GM23338 (cell line): Measurements from ENCODE around the gene CANT1. TPM values are rescaled to one million over a fixed set of nuclear protein-coding genes. Genes with fewer than 3 reads are reported as not detected.
A peak's percentile ranks its signal among the peaks of the same experiment; 100 is the strongest.

Experiments used
- ATAC-seq: fragments of 200-7000 bp; cut with Tn5 transposase; 3 replicates; pipeline ENCODE4 v1.9.1; 2020
- DNase-seq: peaks from one replicate; pipeline ENCODE4 v3.0.0-alpha.2; 2015; ENCODE audit warnings: low spot score
- H2AFZ ChIP-seq: fragments of 200-600 bp; sonication (generic); 2 replicates; pipeline ENCODE4 v1.8.0; 2016; ENCODE audit warnings: antibody characterized with exemption, mild to moderate bottlenecking, moderate library complexity
- H3F3A ChIP-seq: fragments of 200-600 bp; sonication (generic); replicated peaks from 2 replicates; pipeline ENCODE4 v1.8.0; 2017; ENCODE audit warnings: antibody characterized with exemption, mixed run types, low read depth
- H3K27ac ChIP-seq: fragments of 200-600 bp; sonication (generic); 2 replicates; pipeline ENCODE4 v1.6.1; 2016; ENCODE audit warnings: low read depth
- H3K27me3 ChIP-seq: fragments of 200-600 bp; sonication (generic); 2 replicates; pipeline ENCODE4 v1.8.0; 2016; ENCODE audit warnings: mild to moderate bottlenecking, mixed run types, moderate library complexity; ENCODE audit not compliant: insufficient read depth
- H3K36me3 ChIP-seq: fragments of 200-600 bp; sonication (generic); 2 replicates; pipeline ENCODE4 v1.8.0; 2016; ENCODE audit warnings: mild to moderate bottlenecking; ENCODE audit not compliant: insufficient read depth
- H3K4me1 ChIP-seq: fragments of 200-600 bp; sonication (generic); 2 replicates; pipeline ENCODE4 v1.8.0; 2016; ENCODE audit warnings: mild to moderate bottlenecking, moderate library complexity; ENCODE audit not compliant: insufficient read depth
- H3K4me2 ChIP-seq: fragments of 200-600 bp; sonication (generic); 2 replicates; pipeline ENCODE4 v1.7.1; 2017; ENCODE audit warnings: mixed run types
- H3K4me3 ChIP-seq: fragments of 200-600 bp; sonication (generic); 2 replicates; pipeline ENCODE4 v1.6.1; 2016; ENCODE audit warnings: mixed run types
- H3K79me2 ChIP-seq: fragments of 200-600 bp; sonication (generic); replicated peaks from 2 replicates; pipeline ENCODE4 v1.8.0; 2017; ENCODE audit warnings: mild to moderate bottlenecking; ENCODE audit not compliant: insufficient read depth
- H3K9me2 ChIP-seq: fragments of 200-600 bp; sonication (generic); 2 replicates; pipeline ENCODE4 v1.8.0; 2017; ENCODE audit not compliant: insufficient read depth
- H4K20me1 ChIP-seq: fragments of 200-600 bp; sonication (generic); replicated peaks from 2 replicates; pipeline ENCODE4 v1.8.0; 2017; ENCODE audit warnings: mild to moderate bottlenecking; ENCODE audit not compliant: insufficient read depth
- H3K27ac Mint-ChIP-seq: 2 replicates; pipeline ENCODE4 v1.8.0; 2020; ENCODE audit warnings: inconsistent platforms, mild to moderate bottlenecking, moderate library complexity, mixed read lengths
- H3K27me3 Mint-ChIP-seq: 3 replicates; pipeline ENCODE4 v1.8.0; 2022; ENCODE audit warnings: low read depth, mild to moderate bottlenecking, moderate library complexity, mixed read lengths, inconsistent platforms; ENCODE audit not compliant: insufficient read depth, poor library complexity
- H3K36me3 Mint-ChIP-seq: 3 replicates; pipeline ENCODE4 v1.8.0; 2021; ENCODE audit warnings: low read depth, mild to moderate bottlenecking, inconsistent platforms, moderate library complexity, mixed read lengths
- H3K4me1 Mint-ChIP-seq: 3 replicates; pipeline ENCODE4 v1.8.0; 2020; ENCODE audit warnings: mild to moderate bottlenecking, inconsistent platforms, mixed read lengths
- H3K4me3 Mint-ChIP-seq: 3 replicates; pipeline ENCODE4 v1.8.0; 2021; ENCODE audit warnings: moderate library complexity, mild to moderate bottlenecking, inconsistent platforms, mixed read lengths
- H3K9me3 Mint-ChIP-seq: 3 replicates; pipeline ENCODE4 v1.8.0; 2020; ENCODE audit warnings: moderate library complexity, mild to moderate bottlenecking, inconsistent platforms, mixed read lengths
- CREB1 ChIP-seq: fragments of 250-450 bp; sonication (Bioruptor Pico); IDR thresholded peaks from 2 replicates; pipeline ENCODE4 v1.5.0; 2020; ENCODE audit warnings: low read depth, mild to moderate bottlenecking, moderate library complexity
- CTCF ChIP-seq, 2 experiments: fragments of 200-600 bp in 1 of 2; sonication (generic) in 1 of 2; conservative IDR thresholded peaks; 2 replicates each; pipeline versions ENCODE4 v1.5.1 to v1.6.1; 2016 to 2017; ENCODE audit warnings: antibody characterized with exemption in 2 of 2, low read depth in 2 of 2, mild to moderate bottlenecking in 2 of 2, moderate library complexity in 1 of 2
- ETS1 ChIP-seq: IDR thresholded peaks from 2 replicates; pipeline ENCODE4 v1.6.1; 2016; ENCODE audit warnings: antibody characterized with exemption
- EZH2phosphoT487 ChIP-seq: fragments of 200-600 bp; sonication (generic); IDR thresholded peaks from one replicate; pipeline ENCODE4 v1.8.1; 2018; ENCODE audit warnings: antibody characterized with exemption; ENCODE audit not compliant: unreplicated experiment
- JUNB ChIP-seq: IDR thresholded peaks from one replicate; pipeline ENCODE4 v1.6.1; 2016; ENCODE audit warnings: antibody characterized with exemption; ENCODE audit not compliant: unreplicated experiment
- POLR2AphosphoS5 ChIP-seq: IDR thresholded peaks from 2 replicates; pipeline ENCODE4 v1.6.1; 2016; ENCODE audit warnings: antibody characterized with exemption, low read depth
- STAT1 ChIP-seq: IDR thresholded peaks from one replicate; pipeline ENCODE4 v1.6.1; 2016; ENCODE audit warnings: antibody characterized with exemption; ENCODE audit not compliant: unreplicated experiment
- ZNF114 ChIP-seq: fragments of 250-450 bp; sonication (Bioruptor Pico); IDR thresholded peaks from 2 replicates; pipeline ENCODE4 v1.5.0; 2020; ENCODE audit warnings: mild to moderate bottlenecking, moderate library complexity
- polyA plus RNA-seq: library from polyadenylated mRNA; unstranded; fragments of >200 nt; fragmentation: Nextera tagmentation; extraction: Ambion mirVana; gene quantifications from 2 replicates; pipeline ENCODE4 v1.2.1, GENCODE V29; 2016
- total RNA-seq: library from RNA; depleted of rRNA; stranded (reverse); fragments of >200 nt; shearing (Covaris generic); gene quantifications from 2 replicates; pipeline ENCODE4 v1.2.3, GENCODE V29; 2014
- TF ChIP-seq, protein P1 (sequence below): fragments of 250-450 bp; sonication (Bioruptor Pico); IDR thresholded peaks from 2 replicates; pipeline ENCODE4 v1.5.0; 2020; ENCODE audit warnings: mild to moderate bottlenecking, moderate library complexity

The CANT1 gene
- total and polyA plus RNA-seq, 2 experiments from 2014 or later: 5.9 to 38.8 TPM

GRCh38 chr17:79026376-79027273 lies 17.1 kb upstream of the CANT1 start:
- no peaks in the 10 kb centered on the region for H3K79me2 ChIP-seq
- no peak overlapping the region for H3K27ac ChIP-seq
- ATAC-seq (no peak), DNase-seq (no peak)
- H4K20me1 ChIP-seq: no peaks in the 10 kb centered on the region
- H3F3A ChIP-seq: 0 out of 2 replicates have a peak, but pooled peaks cover 2% of the 10 kb centered on the region
- no peaks in the 10 kb centered on the region for H3K9me2 ChIP-seq
- H3K4me2 ChIP-seq: no peak overlapping the region
- no peak overlapping the region for H2AFZ ChIP-seq
- Mint-ChIP-seq H3K27ac (no peak overlapping the region), H3K4me3 (peak overlapping the region; percentile 36; the same call in 1 of the 3 replicates), H3K4me1 (peaks cover 16% of the 10 kb centered on the region), H3K9me3 (no peaks in the 10 kb centered on the region; the same call in 2 of the 3 replicates), H3K36me3 (no peaks in the 10 kb centered on the region; the same call in 2 of the 3 replicates), H3K27me3 (peaks cover 53% of the 10 kb centered on the region)
- peaks cover 7% of the 10 kb centered on the region for H3K4me1 ChIP-seq
- H3K4me3 ChIP-seq: no peak overlapping the region
- H3K36me3 ChIP-seq: no peaks in the 10 kb centered on the region
- TF ChIP-seq EZH2phosphoT487 (no peak), CTCF (conservative IDR thresholded peaks at IDR 0.05; ENCODE audit: low read depth in 2 of 2) (no peak), CREB1 (CRISPR knock-in tag) (no peak), ZNF114 (CRISPR knock-in tag) (no peak), STAT1 (no peak)
- H3K27me3 ChIP-seq: peaks cover 50% of the 10 kb centered on the region

DNA sequence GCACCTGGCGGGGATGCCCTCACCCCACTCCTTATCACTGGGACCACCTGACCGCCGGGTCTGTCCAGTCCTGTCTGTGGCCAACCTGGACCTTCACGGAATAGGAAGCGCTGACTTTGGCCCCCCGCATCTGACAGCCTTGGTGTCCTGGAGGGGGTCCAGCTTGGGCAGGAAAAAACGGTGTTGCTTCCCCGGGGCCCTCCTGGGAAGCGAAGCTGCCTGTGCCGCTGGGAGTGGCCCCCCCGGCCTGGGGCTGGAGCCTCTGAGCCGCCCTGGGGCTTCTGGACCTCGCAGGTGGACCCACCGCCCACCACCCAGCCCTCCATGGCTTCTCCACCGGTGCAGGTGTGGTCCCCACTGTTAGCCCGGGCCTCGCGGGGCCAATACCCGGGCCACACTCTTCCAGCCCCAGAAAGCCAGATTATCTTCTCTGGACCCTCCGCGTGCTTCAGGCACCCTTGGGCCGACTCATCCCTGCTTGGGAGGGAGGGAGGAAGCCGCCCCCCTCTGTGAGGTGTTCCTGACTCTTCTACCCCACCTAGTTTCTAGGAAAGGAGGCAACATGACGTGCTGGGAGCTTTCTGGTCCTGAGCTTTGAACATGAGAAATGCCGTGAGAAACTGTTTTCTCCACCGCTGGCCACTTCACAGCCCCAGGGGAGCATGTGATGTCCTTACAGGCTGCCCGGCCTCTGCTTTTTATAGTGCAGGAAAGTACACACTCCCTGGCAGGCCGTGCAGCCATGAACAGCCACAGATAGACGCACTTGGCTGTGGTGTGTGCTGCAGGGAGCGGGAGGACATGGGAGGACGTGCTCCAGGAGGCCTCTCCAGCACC lies 15.6 kb upstream of the CANT1 start:
- Histone ChIP-seq H3F3A (0 out of 2 replicates have a peak, but pooled peaks cover 2% of the 10 kb centered on the region), H3K4me2 (peak overlapping the region; percentile 97), H3K27ac (no peak overlapping the region), H3K4me3 (peak overlapping the region; percentile 92), H3K27me3 (peaks cover 65% of the 10 kb centered on the region), H4K20me1 (no peaks in the 10 kb centered on the region), H3K36me3 (no peaks in the 10 kb centered on the region), H3K4me1 (peaks cover 7% of the 10 kb centered on the region), H3K79me2 (no peaks in the 10 kb centered on the region), H2AFZ (peak overlapping the region; percentile 99), H3K9me2 (no peaks in the 10 kb centered on the region)
- Mint-ChIP-seq H3K27ac (no peak overlapping the region), H3K4me1 (peaks cover 15% of the 10 kb centered on the region), H3K4me3 (peak overlapping the region; percentile 85), H3K27me3 (peaks cover 59% of the 10 kb centered on the region), H3K9me3 (no peaks in the 10 kb centered on the region; the same call in 2 of the 3 replicates), H3K36me3 (no peaks in the 10 kb centered on the region; the same call in 2 of the 3 replicates)
- ATAC-seq (no peak), DNase-seq (no peak)
- no peak for TF ChIP-seq STAT1
- no peak for TF ChIP-seq ETS1
- TF ChIP-seq, protein P1, sequence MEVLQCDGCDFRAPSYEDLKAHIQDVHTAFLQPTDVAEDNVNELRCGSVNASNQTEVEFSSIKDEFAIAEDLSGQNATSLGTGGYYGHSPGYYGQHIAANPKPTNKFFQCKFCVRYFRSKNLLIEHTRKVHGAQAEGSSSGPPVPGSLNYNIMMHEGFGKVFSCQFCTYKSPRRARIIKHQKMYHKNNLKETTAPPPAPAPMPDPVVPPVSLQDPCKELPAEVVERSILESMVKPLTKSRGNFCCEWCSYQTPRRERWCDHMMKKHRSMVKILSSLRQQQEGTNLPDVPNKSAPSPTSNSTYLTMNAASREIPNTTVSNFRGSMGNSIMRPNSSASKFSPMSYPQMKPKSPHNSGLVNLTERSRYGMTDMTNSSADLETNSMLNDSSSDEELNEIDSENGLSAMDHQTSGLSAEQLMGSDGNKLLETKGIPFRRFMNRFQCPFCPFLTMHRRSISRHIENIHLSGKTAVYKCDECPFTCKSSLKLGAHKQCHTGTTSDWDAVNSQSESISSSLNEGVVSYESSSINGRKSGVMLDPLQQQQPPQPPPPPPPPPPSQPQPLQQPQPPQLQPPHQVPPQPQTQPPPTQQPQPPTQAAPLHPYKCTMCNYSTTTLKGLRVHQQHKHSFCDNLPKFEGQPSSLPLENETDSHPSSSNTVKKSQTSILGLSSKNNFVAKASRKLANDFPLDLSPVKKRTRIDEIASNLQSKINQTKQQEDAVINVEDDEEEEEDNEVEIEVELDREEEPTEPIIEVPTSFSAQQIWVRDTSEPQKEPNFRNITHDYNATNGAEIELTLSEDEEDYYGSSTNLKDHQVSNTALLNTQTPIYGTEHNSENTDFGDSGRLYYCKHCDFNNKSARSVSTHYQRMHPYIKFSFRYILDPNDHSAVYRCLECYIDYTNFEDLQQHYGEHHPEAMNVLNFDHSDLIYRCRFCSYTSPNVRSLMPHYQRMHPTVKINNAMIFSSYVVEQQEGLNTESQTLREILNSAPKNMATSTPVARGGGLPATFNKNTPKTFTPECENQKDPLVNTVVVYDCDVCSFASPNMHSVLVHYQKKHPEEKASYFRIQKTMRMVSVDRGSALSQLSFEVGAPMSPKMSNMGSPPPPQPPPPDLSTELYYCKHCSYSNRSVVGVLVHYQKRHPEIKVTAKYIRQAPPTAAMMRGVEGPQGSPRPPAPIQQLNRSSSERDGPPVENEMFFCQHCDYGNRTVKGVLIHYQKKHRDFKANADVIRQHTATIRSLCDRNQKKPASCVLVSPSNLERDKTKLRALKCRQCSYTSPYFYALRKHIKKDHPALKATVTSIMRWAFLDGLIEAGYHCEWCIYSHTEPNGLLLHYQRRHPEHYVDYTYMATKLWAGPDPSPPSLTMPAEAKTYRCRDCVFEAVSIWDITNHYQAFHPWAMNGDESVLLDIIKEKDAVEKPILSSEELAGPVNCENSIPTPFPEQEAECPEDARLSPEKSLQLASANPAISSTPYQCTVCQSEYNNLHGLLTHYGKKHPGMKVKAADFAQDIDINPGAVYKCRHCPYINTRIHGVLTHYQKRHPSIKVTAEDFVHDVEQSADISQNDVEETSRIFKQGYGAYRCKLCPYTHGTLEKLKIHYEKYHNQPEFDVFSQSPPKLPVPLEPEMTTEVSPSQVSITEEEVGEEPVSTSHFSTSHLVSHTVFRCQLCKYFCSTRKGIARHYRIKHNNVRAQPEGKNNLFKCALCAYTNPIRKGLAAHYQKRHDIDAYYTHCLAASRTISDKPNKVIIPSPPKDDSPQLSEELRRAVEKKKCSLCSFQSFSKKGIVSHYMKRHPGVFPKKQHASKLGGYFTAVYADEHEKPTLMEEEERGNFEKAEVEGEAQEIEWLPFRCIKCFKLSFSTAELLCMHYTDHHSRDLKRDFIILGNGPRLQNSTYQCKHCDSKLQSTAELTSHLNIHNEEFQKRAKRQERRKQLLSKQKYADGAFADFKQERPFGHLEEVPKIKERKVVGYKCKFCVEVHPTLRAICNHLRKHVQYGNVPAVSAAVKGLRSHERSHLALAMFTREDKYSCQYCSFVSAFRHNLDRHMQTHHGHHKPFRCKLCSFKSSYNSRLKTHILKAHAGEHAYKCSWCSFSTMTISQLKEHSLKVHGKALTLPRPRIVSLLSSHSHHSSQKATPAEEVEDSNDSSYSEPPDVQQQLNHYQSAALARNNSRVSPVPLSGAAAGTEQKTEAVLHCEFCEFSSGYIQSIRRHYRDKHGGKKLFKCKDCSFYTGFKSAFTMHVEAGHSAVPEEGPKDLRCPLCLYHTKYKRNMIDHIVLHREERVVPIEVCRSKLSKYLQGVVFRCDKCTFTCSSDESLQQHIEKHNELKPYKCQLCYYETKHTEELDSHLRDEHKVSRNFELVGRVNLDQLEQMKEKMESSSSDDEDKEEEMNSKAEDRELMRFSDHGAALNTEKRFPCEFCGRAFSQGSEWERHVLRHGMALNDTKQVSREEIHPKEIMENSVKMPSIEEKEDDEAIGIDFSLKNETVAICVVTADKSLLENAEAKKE: no peak
- no peak for TF ChIP-seq CREB1 (CRISPR knock-in tag)
- TF ChIP-seq ZNF114 (CRISPR knock-in tag): no peak
- TF ChIP-seq EZH2phosphoT487: no peak
- no peak for TF ChIP-seq JUNB
- no peak for TF ChIP-seq POLR2AphosphoS5
